DOHH2 (cell line): ENCODE results near the gene RUNX1.

ENCODE experiments used
- H3F3A ChIP-seq: fragments of 200-600 bp; sonication (generic), shearing (Covaris generic); 2 replicates; pipeline ENCODE4 v1.6.0; 2016; ENCODE audit warnings: antibody characterized with exemption, mild to moderate bottlenecking; ENCODE audit not compliant: control insufficient read depth, insufficient read depth
- H3K27ac ChIP-seq: fragments of 200-600 bp; sonication (generic); 2 replicates; pipeline ENCODE4 v1.5.1; 2014; ENCODE audit warnings: low read depth, mild to moderate bottlenecking, low read length, moderate library complexity
- H3K27me3 ChIP-seq: fragments of 200-600 bp; sonication (generic); 2 replicates; pipeline ENCODE4 v1.6.1; 2014; ENCODE audit warnings: mild to moderate bottlenecking, low read length, mixed read lengths; ENCODE audit not compliant: control insufficient read depth
- H3K36me3 ChIP-seq: fragments of 200-600 bp; sonication (generic); 2 replicates; pipeline ENCODE4 v1.6.1; 2014; ENCODE audit warnings: mild to moderate bottlenecking, low read length, moderate library complexity, mixed read lengths; ENCODE audit not compliant: control insufficient read depth
- H3K4me1 ChIP-seq: fragments of 200-600 bp; sonication (generic); 2 replicates; pipeline ENCODE4 v1.6.1; 2014; ENCODE audit warnings: mild to moderate bottlenecking, low read length, mixed read lengths; ENCODE audit not compliant: control insufficient read depth
- H3K4me2 ChIP-seq: fragments of 200-600 bp; sonication (generic); 2 replicates; pipeline ENCODE4 v1.6.0; 2014; ENCODE audit warnings: mild to moderate bottlenecking, low read length, moderate library complexity
- H3K4me3 ChIP-seq: fragments of 200-600 bp; sonication (generic); 2 replicates; pipeline ENCODE4 v1.5.1; 2014; ENCODE audit warnings: mild to moderate bottlenecking, low read length, mixed read lengths
- H3K79me2 ChIP-seq: fragments of 200-600 bp; sonication (generic); 2 replicates; pipeline ENCODE4 v1.6.1; 2014; ENCODE audit warnings: mild to moderate bottlenecking, low read length, mixed read lengths; ENCODE audit not compliant: control insufficient read depth
- H3K9me2 ChIP-seq: fragments of 200-600 bp; sonication (generic); replicated peaks from 2 replicates; pipeline ENCODE4 v1.6.1; 2014; ENCODE audit warnings: mild to moderate bottlenecking, low read length, mixed read lengths; ENCODE audit not compliant: control insufficient read depth
- H3K9me3 ChIP-seq: fragments of 200-600 bp; sonication (generic); 2 replicates; pipeline ENCODE4 v1.6.1; 2014; ENCODE audit warnings: antibody characterized with exemption, low read length, mixed read lengths; ENCODE audit not compliant: control insufficient read depth, insufficient read depth
- H4K20me1 ChIP-seq: fragments of 200-600 bp; sonication (generic); 2 replicates; pipeline ENCODE4 v1.6.0; 2014; ENCODE audit warnings: low read depth, mild to moderate bottlenecking, antibody characterized with exemption, low read length, moderate library complexity; ENCODE audit not compliant: control insufficient read depth, insufficient read depth
- CTCF ChIP-seq: fragments of 200-600 bp; sonication (generic); IDR thresholded peaks from one replicate; pipeline ENCODE4 v1.5.1; 2014; ENCODE audit warnings: antibody characterized with exemption, mild to moderate bottlenecking, low read depth, low read length; ENCODE audit not compliant: poor library complexity, severe bottlenecking
- EZH2phosphoT487 ChIP-seq: fragments of 200-600 bp; sonication (generic); IDR thresholded peaks from 2 replicates; pipeline ENCODE4 v1.6.1; 2017; ENCODE audit warnings: borderline replicate concordance, mild to moderate bottlenecking, antibody characterized with exemption, low read length, moderate library complexity, mixed read lengths

The RUNX1 gene

GRCh38 chr21:35006771-35007170 lies 42.3 kb downstream of the RUNX1 start:
- H3K9me3 ChIP-seq: no peaks in the 10 kb centered on the region
- H3K27ac ChIP-seq: no peak overlapping the region
- no peak overlapping the region for H3K4me2 ChIP-seq
- H3K36me3 ChIP-seq: peaks cover 18% of the 10 kb centered on the region
- H3K9me2 ChIP-seq: no peaks in the 10 kb centered on the region
- H3F3A ChIP-seq: no peaks in the 10 kb centered on the region
- H3K4me1 ChIP-seq: no peaks in the 10 kb centered on the region
- no peak overlapping the region for H3K4me3 ChIP-seq
- H3K27me3 ChIP-seq: no peaks in the 10 kb centered on the region
- peaks cover 95% of the 10 kb centered on the region for H3K79me2 ChIP-seq
- TF ChIP-seq EZH2phosphoT487 (no peak), CTCF (no peak)
- H4K20me1 ChIP-seq: 0 out of 2 replicates have a peak, but pooled peaks cover 7% of the 10 kb centered on the region

- no peak overlapping the region for H3K4me2 ChIP-seq
- no peak for TF ChIP-seq CTCF
- TF ChIP-seq EZH2phosphoT487: no peak
These were observed 42.9 kb downstream of the RUNX1 start for GRCh38 chr21:35006248-35006647.

GRCh38 chr21:35005560-35006224 lies 43.4 kb downstream of the RUNX1 start:
- Histone ChIP-seq H3K9me2 (no peaks in the 10 kb centered on the region), H3K4me1 (no peaks in the 10 kb centered on the region), H3K9me3 (no peaks in the 10 kb centered on the region), H3K36me3 (peaks cover 18% of the 10 kb centered on the region), H3K4me2 (no peak overlapping the region), H3K79me2 (peaks cover 94% of the 10 kb centered on the region), H3K27ac (no peak overlapping the region), H3K4me3 (no peak overlapping the region), H3F3A (no peaks in the 10 kb centered on the region), H4K20me1 (peaks cover 6% of the 10 kb centered on the region; the same call in 1 of the 2 replicates), H3K27me3 (no peaks in the 10 kb centered on the region)
- TF ChIP-seq EZH2phosphoT487: no peak
- TF ChIP-seq CTCF: no peak

More at GRCh38 chr21:35006248-35006647, 42.9 kb downstream of the RUNX1 start:
- Histone ChIP-seq H3K4me1 (no peaks in the 10 kb centered on the region), H3K4me3 (no peak overlapping the region), H3K27me3 (no peaks in the 10 kb centered on the region), H4K20me1 (peaks cover 6% of the 10 kb centered on the region; the same call in 1 of the 2 replicates), H3F3A (no peaks in the 10 kb centered on the region), H3K27ac (no peak overlapping the region), H3K79me2 (peaks cover 95% of the 10 kb centered on the region), H3K36me3 (peaks cover 18% of the 10 kb centered on the region), H3K9me3 (no peaks in the 10 kb centered on the region), H3K9me2 (no peaks in the 10 kb centered on the region)
